ENCODE measurements around the gene KIAA1217.

- TF ChIP-seq POLR2AphosphoS5 (IDR thresholded peaks at IDR 0.05; ENCODE audit: low read depth, low read length) (no peak), TAF1 (IDR thresholded peaks at IDR 0.05; ENCODE audit: borderline replicate concordance, insufficient read depth, low read length) (no peak), SIN3A (IDR thresholded peaks at IDR 0.05; ENCODE audit: borderline replicate concordance, insufficient read depth, low read length) (no peak), REST (IDR thresholded peaks at IDR 0.05; ENCODE audit: insufficient read depth in 1 of 2, low read depth in 2 of 2, low read length in 2 of 2) (no peak), FOXP2 (optimal IDR thresholded peaks at IDR 0.05; ENCODE audit: borderline replicate concordance, extremely low read depth, extremely low read length, insufficient read depth) (no peak)
These were observed 199.4 kb downstream of the KIAA1217 start for GRCh38 chr10:24408365-24408764.

Data from PFSK-1 (cell line).